GM12878 (cell line): ENCODE data around the gene LIN7C. TPM values are rescaled to one million over a fixed set of nuclear protein-coding genes. Genes with fewer than 3 reads are reported as not detected.

Source experiments
- ASH2L ChIP-seq: fragments of 300-600, 200-600 bp; sonication (generic); IDR thresholded peaks from 2 replicates; pipeline ENCODE4 v1.6.1; 2017; ENCODE audit warnings: low read depth, mild to moderate bottlenecking, borderline replicate concordance
- BHLHE40 ChIP-seq, 2 experiments: fragments of 450-650 bp in 1 of 2; IDR thresholded peaks; 2 replicates each; pipeline ENCODE4 v1.6.1; 2011 to 2017; ENCODE audit warnings: low read depth in 2 of 2, borderline replicate concordance in 1 of 2, improper control_type of control experiment in 1 of 2, low read length in 1 of 2, mild to moderate bottlenecking in 1 of 2
- FOXM1 ChIP-seq: IDR thresholded peaks from 2 replicates; pipeline ENCODE4 v1.6.1; 2012; ENCODE audit warnings: low read depth, mild to moderate bottlenecking, inconsistent platforms, low read length, moderate library complexity
- HSF1 ChIP-seq: fragments of 150-350 bp; IDR thresholded peaks from 2 replicates; pipeline ENCODE4 v1.6.1; 2014; ENCODE audit warnings: mild to moderate bottlenecking, low read depth, low read length
- IKZF2 ChIP-seq, 2 experiments: fragments of 450-650 bp; IDR thresholded peaks; 2 replicates each; pipeline ENCODE4 v1.6.1; 2017; ENCODE audit warnings: mild to moderate bottlenecking in 2 of 2, moderate library complexity in 2 of 2
- NFYA ChIP-seq: IDR thresholded peaks from 2 replicates; pipeline ENCODE4 v1.6.1; 2011; ENCODE audit warnings: low read depth, mild to moderate bottlenecking, low read length, improper control_type of control experiment, borderline replicate concordance
- NR2C1 ChIP-seq: fragments of 450-650 bp; IDR thresholded peaks from 2 replicates; pipeline ENCODE4 v1.6.1; 2017; ENCODE audit warnings: antibody characterized with exemption, mild to moderate bottlenecking, moderate library complexity
- RAD21 ChIP-seq: IDR thresholded peaks from 2 replicates; pipeline ENCODE4 v1.6.1; 2011; ENCODE audit warnings: mild to moderate bottlenecking, low read depth, low read length, moderate library complexity; ENCODE audit not compliant: insufficient read depth
- RB1 ChIP-seq: fragments of 450-650 bp; formaldehyde crosslinking; IDR thresholded peaks from 2 replicates; pipeline ENCODE4 v1.6.1; 2017; ENCODE audit warnings: mild to moderate bottlenecking, borderline replicate concordance
- RELA ChIP-seq: fragments of 450-650 bp; IDR thresholded peaks from 2 replicates; pipeline ENCODE4 v1.8.0; 2014; ENCODE audit warnings: borderline replicate concordance; ENCODE audit not compliant: partially characterized antibody
- RELB ChIP-seq: fragments of 450-650 bp; IDR thresholded peaks from 2 replicates; pipeline ENCODE4 v1.6.1; 2017; ENCODE audit warnings: low read depth, mild to moderate bottlenecking, moderate library complexity
- SMC3 ChIP-seq: IDR thresholded peaks from 2 replicates; pipeline ENCODE4 v1.6.1; 2011; ENCODE audit warnings: low read length, improper control_type of control experiment, borderline replicate concordance
- SREBF1 ChIP-seq: IDR thresholded peaks from 2 replicates; pipeline ENCODE4 v1.6.1; 2012; ENCODE audit warnings: mild to moderate bottlenecking, low read length
- ZBTB11 ChIP-seq: fragments of 450-650 bp; formaldehyde crosslinking; IDR thresholded peaks from 2 replicates; pipeline ENCODE4 v1.5.0; 2022; ENCODE audit warnings: mild to moderate bottlenecking, missing genetic modification characterization
- polyA plus RNA-seq, 11 experiments: library from polyadenylated mRNA; depleted of rRNA in 4 of 11; unstranded in 6 of 11; stranded (reverse) in 5 of 11; fragments of >200 nt; fragmentation: Nextera tagmentation in 4 of 11; fragmentation: Illumina TruSeq in 1 of 11; extraction: Ambion mirVana in 4 of 11; extraction: Trizol in 1 of 11; gene quantifications; 1 replicate in 1 of 11; 2 replicates in 10 of 11; pipeline versions ENCODE4 v1.2.1 to v1.2.3, GENCODE V29; 2011 to 2016; ENCODE audit warnings: inconsistent platforms in 2 of 11, missing spikeins in 2 of 11, low read depth in 1 of 11
- total RNA-seq, 4 experiments: library from RNA; depleted of rRNA in 3 of 4; stranded (reverse); fragments of >200 nt in 3 of 4; fragmentation: Illumina TruSeq in 1 of 4; extraction: Trizol in 1 of 4; gene quantifications; 2 replicates each; pipeline versions ENCODE4 v1.2.1 to v1.2.3, GENCODE V29; 2013 to 2021

Gene LIN7C
- total and polyA plus RNA-seq, 10 of the 15 experiments (the other 5 are each of a cell fraction or from before 2014, with no cell fraction given), result 6.0 to 23.7 (median 15.1) TPM

GRCh38 chr11:27541790-27542189 is 35.2 kb upstream of the LIN7C start (continued):
- no peak for TF ChIP-seq RAD21
- TF ChIP-seq BHLHE40 (IDR thresholded peaks at IDR 0.05; ENCODE audit: borderline replicate concordance in 1 of 2, low read depth in 2 of 2, low read length in 1 of 2), result no peak
- TF ChIP-seq ASH2L, result no peak
- no peak for TF ChIP-seq RB1
- TF ChIP-seq RELB, result no peak
- TF ChIP-seq HSF1, result no peak
- no peak for TF ChIP-seq ZBTB11 (CRISPR knock-in tag)
- TF ChIP-seq NFYA, result no peak
- TF ChIP-seq NR2C1, result no peak
- TF ChIP-seq FOXM1, result no peak
- no peak for TF ChIP-seq SMC3
- TF ChIP-seq SREBF1, result no peak
- TF ChIP-seq IKZF2 (IDR thresholded peaks at IDR 0.05), result no peak
- TF ChIP-seq RELA, result no peak
